Thoracic aorta (tissue), 2 donors: ENCODE measurements around the gene TFE3. TPM values are rescaled to one million over a fixed set of nuclear protein-coding genes. Genes with fewer than 3 reads are reported as not detected.

Source experiments
- ATAC-seq: fragments of 150-250 bp; one replicate; pipeline ENCODE4 v1.8.0; 2017; ENCODE audit warnings: low read depth; ENCODE audit not compliant: insufficient number of reproducible peaks, low FRiP score
- DNase-seq: peaks from one replicate; pipeline ENCODE4 v3.0.0-alpha.2; 2020; ENCODE audit warnings: low spot score
- H3K27ac ChIP-seq, 2 donors: fragments of 200-600 bp; sonication (generic); 1 replicate in 1 of 2; 2 replicates in 1 of 2; pipeline ENCODE4 v1.5.1; 2016; ENCODE audit warnings: mild to moderate bottlenecking in 2 of 2, moderate library complexity in 2 of 2
- H3K27me3 ChIP-seq: fragments of 200-600 bp; sonication (generic); replicated peaks from 2 replicates; pipeline ENCODE4 v1.6.0; 2016; ENCODE audit warnings: mild to moderate bottlenecking; ENCODE audit not compliant: insufficient read depth
- H3K36me3 ChIP-seq: fragments of 200-600 bp; sonication (generic); one replicate; pipeline ENCODE4 v1.5.1; 2016
- H3K4me1 ChIP-seq, 2 donors: fragments of 200-600 bp; sonication (generic); 1 replicate in 1 of 2; 2 replicates in 1 of 2; pipeline versions ENCODE4 v1.5.1 to v1.6.0; 2016; ENCODE audit warnings: low read depth in 2 of 2, mild to moderate bottlenecking in 1 of 2; ENCODE audit not compliant: control insufficient read depth in 1 of 2
- H3K4me3 ChIP-seq: fragments of 200-600 bp; sonication (generic); 2 replicates; pipeline ENCODE4 v1.5.1; 2016; ENCODE audit warnings: mild to moderate bottlenecking
- H3K9me3 ChIP-seq: fragments of 200-600 bp; sonication (generic); 2 replicates; pipeline ENCODE4 v1.5.1; 2016
- total RNA-seq, 2 donors: library from RNA; depleted of rRNA; stranded (reverse); fragments of >200 nt; gene quantifications; one replicate each; pipeline versions ENCODE4 v1.1.0 to v1.2.3, GENCODE V29; 2016
- TF ChIP-seq, protein P1 (sequence below): fragments of 200-600 bp; sonication (generic); IDR thresholded peaks from one replicate; pipeline ENCODE4 v1.5.1; 2019; ENCODE audit warnings: antibody characterized with exemption

TFE3 gene
- total RNA-seq, 2 donors from 2014 or later = 83.8 to 106 TPM

DNA sequence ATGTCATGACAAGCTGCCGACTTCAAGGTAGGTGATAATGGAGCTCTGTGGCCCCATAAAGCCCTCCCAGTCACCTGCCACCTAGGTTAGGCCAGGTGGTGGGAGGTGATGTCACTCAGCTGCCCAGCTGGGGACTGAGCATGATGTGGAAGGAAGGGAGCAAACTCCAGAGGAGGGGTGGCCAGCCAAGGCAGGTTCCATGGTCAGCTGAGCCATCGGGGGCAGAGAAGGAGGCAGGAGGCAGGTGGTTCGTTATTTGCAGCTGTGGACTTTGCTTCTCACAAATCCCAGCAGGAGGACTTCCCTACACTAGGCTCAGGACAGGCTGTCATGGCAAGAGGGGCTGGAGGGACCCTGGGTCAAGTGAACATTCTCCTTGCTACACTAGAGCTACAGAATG lies 17.8 kb upstream of the TFE3 start:
- H3K36me3 ChIP-seq = no peaks in the 10 kb centered on the region
- no peaks in the 10 kb centered on the region for H3K27me3 ChIP-seq
- no peaks in the 10 kb centered on the region for H3K9me3 ChIP-seq
- no peak for DNase-seq
- H3K4me3 ChIP-seq = no peak overlapping the region
- no peak for ATAC-seq
- H3K27ac ChIP-seq = no peak overlapping the region
- H3K4me1 ChIP-seq = no peaks in the 10 kb centered on the region
- TF ChIP-seq, protein P1, sequence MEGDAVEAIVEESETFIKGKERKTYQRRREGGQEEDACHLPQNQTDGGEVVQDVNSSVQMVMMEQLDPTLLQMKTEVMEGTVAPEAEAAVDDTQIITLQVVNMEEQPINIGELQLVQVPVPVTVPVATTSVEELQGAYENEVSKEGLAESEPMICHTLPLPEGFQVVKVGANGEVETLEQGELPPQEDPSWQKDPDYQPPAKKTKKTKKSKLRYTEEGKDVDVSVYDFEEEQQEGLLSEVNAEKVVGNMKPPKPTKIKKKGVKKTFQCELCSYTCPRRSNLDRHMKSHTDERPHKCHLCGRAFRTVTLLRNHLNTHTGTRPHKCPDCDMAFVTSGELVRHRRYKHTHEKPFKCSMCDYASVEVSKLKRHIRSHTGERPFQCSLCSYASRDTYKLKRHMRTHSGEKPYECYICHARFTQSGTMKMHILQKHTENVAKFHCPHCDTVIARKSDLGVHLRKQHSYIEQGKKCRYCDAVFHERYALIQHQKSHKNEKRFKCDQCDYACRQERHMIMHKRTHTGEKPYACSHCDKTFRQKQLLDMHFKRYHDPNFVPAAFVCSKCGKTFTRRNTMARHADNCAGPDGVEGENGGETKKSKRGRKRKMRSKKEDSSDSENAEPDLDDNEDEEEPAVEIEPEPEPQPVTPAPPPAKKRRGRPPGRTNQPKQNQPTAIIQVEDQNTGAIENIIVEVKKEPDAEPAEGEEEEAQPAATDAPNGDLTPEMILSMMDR = no peak

DNA sequence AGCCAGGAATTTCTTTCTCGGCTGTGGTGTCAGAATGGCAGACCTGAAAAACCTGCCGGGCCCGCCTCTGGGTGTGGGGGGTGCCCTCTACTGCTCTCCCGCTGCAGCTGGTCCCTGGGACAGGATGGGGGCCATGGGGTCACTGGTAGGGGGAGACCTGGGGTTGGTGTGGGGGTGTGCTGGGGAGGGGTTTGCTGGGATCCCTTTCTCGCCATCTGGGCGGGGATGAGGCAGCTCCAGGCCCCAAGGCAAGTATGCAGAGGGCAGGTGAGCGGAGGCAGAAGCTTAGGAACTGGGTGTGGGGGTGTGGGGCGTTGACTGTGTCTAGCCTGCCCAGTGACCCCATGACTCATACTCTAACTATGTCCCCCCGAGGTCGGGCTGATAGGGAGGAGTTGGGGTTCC lies 16.5 kb upstream of the TFE3 start:
- Histone ChIP-seq H3K4me3 (no peak overlapping the region), H3K4me1 (peaks cover 0 to under 1% of the 10 kb centered on the region in 2 donors), H3K36me3 (no peaks in the 10 kb centered on the region), H3K27me3 (no peaks in the 10 kb centered on the region), H3K9me3 (no peaks in the 10 kb centered on the region), H3K27ac (no peak overlapping the region)
- no peak for DNase-seq
- ATAC-seq = no peak
- TF ChIP-seq, protein P1 = no peak

DNA sequence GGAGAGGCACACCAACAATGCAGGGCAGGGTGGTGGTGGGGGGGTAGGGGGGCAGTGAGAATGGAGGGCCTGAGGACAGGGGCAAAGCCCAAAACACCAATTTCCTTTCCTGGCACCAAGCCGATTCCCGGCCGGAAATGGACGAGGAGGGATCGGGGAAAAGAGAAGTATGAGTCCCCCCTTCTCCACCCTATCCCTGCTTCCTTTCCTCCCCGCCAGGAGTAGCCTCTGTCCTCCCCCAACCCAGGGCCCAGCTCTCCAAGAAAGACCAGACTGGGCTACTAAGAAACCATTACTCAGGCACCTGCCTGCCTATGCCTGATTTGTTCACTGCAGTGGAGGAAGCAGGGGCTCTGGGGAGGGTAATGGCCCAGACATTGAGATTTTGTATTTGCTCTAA lies 16.0 kb upstream of the TFE3 start:
- no peak overlapping the region for H3K4me3 ChIP-seq
- H3K9me3 ChIP-seq = no peaks in the 10 kb centered on the region
- TF ChIP-seq, protein P1 = no peak
- H3K36me3 ChIP-seq = no peaks in the 10 kb centered on the region
- peaks cover 0 to 6% of the 10 kb centered on the region in 2 donors for H3K4me1 ChIP-seq
- ATAC-seq (no peak), DNase-seq (no peak)
- no peaks in the 10 kb centered on the region for H3K27me3 ChIP-seq
- H3K27ac ChIP-seq = no peak overlapping the region

DNA sequence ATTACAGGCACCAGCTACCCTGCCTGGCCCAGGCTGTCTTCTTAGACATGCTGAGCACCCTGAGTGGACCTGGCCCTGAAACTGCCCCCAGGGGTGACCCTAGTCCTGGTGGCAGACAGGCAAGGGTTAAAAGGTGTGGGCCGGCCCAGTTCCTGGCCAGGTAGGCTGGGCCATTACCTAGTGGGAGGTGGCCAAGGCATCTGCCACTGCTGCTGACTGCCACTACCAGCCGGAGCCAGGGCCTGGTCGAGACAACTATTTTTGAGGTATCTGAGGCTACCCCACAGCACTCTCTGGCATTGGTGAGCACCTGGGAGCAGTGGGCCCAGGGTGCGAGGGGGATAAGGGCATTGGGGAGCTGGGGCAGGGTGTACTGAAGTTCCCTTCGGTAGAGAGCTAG lies 15.6 kb upstream of the TFE3 start, which contains the start of gene CCDC120:
CCDC120 (plus strand) TSS at position 206 of the 400 bp plus-strand sequence. CDS start 3,043 bp downstream, outside the sequence.
- Histone ChIP-seq H3K27ac (no peak within 1 kb of the TSS), H3K4me1 (peaks cover 0 to 7% of the 10 kb centered on the region in 2 donors), H3K36me3 (no peaks in the 10 kb centered on the region), H3K4me3 (no peak within 1 kb of the TSS), H3K9me3 (no peaks in the 10 kb centered on the region), H3K27me3 (no peaks in the 10 kb centered on the region)
- TF ChIP-seq, protein P1 = no peak
- no peak for DNase-seq
- ATAC-seq = no peak

DNA sequence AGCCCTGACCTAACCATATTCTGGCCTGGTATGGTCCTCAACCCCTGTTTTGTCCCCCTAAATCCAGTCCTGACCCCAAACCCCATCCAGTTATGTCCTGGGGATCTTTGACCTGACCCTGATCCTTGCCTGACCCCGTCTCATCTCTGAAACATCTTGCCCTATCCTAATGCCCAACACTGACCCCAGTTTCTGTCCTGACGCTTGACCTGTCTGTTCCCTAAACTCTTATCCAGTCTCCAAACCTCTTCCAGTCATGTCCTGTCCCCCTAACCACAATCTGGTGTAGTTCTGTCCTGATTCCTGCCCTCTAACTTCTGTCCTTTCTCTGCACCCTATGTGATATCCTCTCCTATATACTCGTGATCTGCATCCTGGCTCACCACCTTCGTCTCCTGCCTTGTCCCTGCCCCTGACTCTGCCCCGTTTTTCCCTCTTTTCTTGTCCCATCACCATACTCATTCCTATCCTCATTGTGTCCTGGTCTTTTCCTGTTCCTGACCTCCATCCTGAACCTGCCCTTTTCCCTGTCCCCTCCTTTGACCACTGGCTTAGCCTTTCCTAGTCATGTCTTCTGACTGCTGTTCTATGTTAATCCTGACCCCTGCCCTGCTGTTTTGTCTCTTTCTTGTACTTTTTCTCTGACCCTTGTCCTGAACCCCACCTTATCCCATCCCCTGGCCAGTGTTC lies 11.1 kb upstream of the TFE3 start:
- DNase-seq = no peak
- no peaks in the 10 kb centered on the region for H3K36me3 ChIP-seq
- no peaks in the 10 kb centered on the region for H3K9me3 ChIP-seq
- peak overlapping the region; percentile 82 to 87 for H3K27ac ChIP-seq
- H3K4me3 ChIP-seq = peak overlapping the region; percentile 77
- peaks cover 0 to 7% of the 10 kb centered on the region in 2 donors for H3K4me1 ChIP-seq
- TF ChIP-seq, protein P1 = no peak
- no peak for ATAC-seq
- no peaks in the 10 kb centered on the region for H3K27me3 ChIP-seq
